Esophagus squamous epithelium (tissue), 5 donors: Measurements from ENCODE around the gene SKOR1. TPM values are rescaled to one million over a fixed set of nuclear protein-coding genes. Genes with fewer than 3 reads are reported as not detected.

ENCODE experiments used
- DNase-seq: peaks from one replicate; lab custom pipeline; 2025; lab: John Stamatoyannopoulos, UW
- H3K27ac ChIP-seq, 4 donors: fragments of 200-600 bp; sonication (generic); one replicate each; pipeline ENCODE4 v1.5.1; 2016 to 2019; ENCODE audit warnings: mild to moderate bottlenecking in 1 of 4
- H3K27me3 ChIP-seq, 4 donors: fragments of 200-600 bp; sonication (generic); 1 replicate in 3 of 4; 2 replicates in 1 of 4; pipeline versions ENCODE4 v1.5.1 to v1.6.0; 2017 to 2021; ENCODE audit warnings: antibody characterized with exemption in 1 of 4
- H3K36me3 ChIP-seq, 3 donors: fragments of 200-600 bp; sonication (generic); one replicate each; pipeline ENCODE4 v1.5.1; 2016 to 2019
- H3K4me1 ChIP-seq, 3 donors: fragments of 200-600 bp; sonication (generic); one replicate each; pipeline ENCODE4 v1.5.1; 2017 to 2019
- H3K4me3 ChIP-seq, 4 donors: fragments of 200-600 bp; sonication (generic); 1 replicate in 3 of 4; 2 replicates in 1 of 4; pipeline ENCODE4 v1.5.1; 2016 to 2019; ENCODE audit warnings: mild to moderate bottlenecking in 2 of 4, moderate library complexity in 1 of 4
- H3K9me3 ChIP-seq, 3 donors: fragments of 200-600 bp; sonication (generic); one replicate each; pipeline ENCODE4 v1.5.1; 2016 to 2019
- CTCF ChIP-seq, 6 experiments: fragments of 450-650 bp in 4 of 6; fragments of 200-600 bp in 2 of 6; sonication (generic) in 2 of 6; IDR thresholded peaks; one replicate each; pipeline ENCODE4 v1.5.1; 2016 to 2019; ENCODE audit warnings: antibody characterized with exemption in 6 of 6, mild to moderate bottlenecking in 4 of 6, moderate library complexity in 4 of 6
- POLR2A ChIP-seq, 4 donors: fragments of 450-650 bp; IDR thresholded peaks; one replicate each; pipeline ENCODE4 v1.6.1; 2017; ENCODE audit warnings: antibody characterized with exemption in 4 of 4, mild to moderate bottlenecking in 4 of 4, moderate library complexity in 3 of 4
- WGBS, 2 donors: methylation state at CpG; one replicate each; pipeline ENCODE4 v1.1.5; 2018; 5-methylcytosine and 5-hydroxymethylcytosine counted together
- intact Hi-C: fragments of 100-400 bp; cut with DNase I; formaldehyde crosslinking; loops from one replicate; pipeline ENCODE4 v1.15.0; 2022
- total RNA-seq, 4 donors: library from RNA; depleted of rRNA; stranded (reverse); fragments of >200 nt; gene quantifications; one replicate each; pipeline ENCODE4 v1.1.0, GENCODE V29; 2016
- donor health status: DM: yes; HTN: yes; CAD: no.

SKOR1 gene
- total RNA-seq, 4 donors from 2014 or later = 0.09 to 0.76 (median 0.28) TPM

GRCh38 chr15:67818464-67818863 is 6.8 kb upstream of the SKOR1 start:
- no peak overlapping the region for H3K4me3 ChIP-seq
- WGBS, 2 donors = 77 to 78% methylated on average over 3 of the region's 3 CpGs
- H3K9me3 ChIP-seq = peaks cover 0 to 8% (median 0%) of the 10 kb centered on the region in 3 donors
- H3K27me3 ChIP-seq = peaks cover 20 to 80% (median 32%) of the 10 kb centered on the region in 4 donors
- H3K4me1 ChIP-seq = peaks cover 0 to 39% (median 18%) of the 10 kb centered on the region in 3 donors
- intact Hi-C loops = no loop called here
- TF ChIP-seq POLR2A (IDR thresholded peaks at IDR 0.05) (no peak), CTCF (IDR thresholded peaks at IDR 0.05) (no peak)
- no peak overlapping the region for H3K27ac ChIP-seq
- peaks cover 0 to 9% (median 0%) of the 10 kb centered on the region in 3 donors for H3K36me3 ChIP-seq
- DNase-seq = no peak

- Histone ChIP-seq H3K4me1 (peaks cover 0 to 51% (median 24%) of the 10 kb centered on the region in 3 donors), H3K27me3 (peaks cover 28 to 92% (median 39%) of the 10 kb centered on the region in 4 donors), H3K36me3 (peaks cover 0 to 8% (median 0%) of the 10 kb centered on the region in 3 donors), H3K27ac (no peak overlapping the region), H3K4me3 (no peak overlapping the region), H3K9me3 (peaks cover 0 to 8% (median 0%) of the 10 kb centered on the region in 3 donors)
- no peak for DNase-seq
- intact Hi-C loops = no loop called here
- WGBS, 2 donors = 12 to 20% methylated on average over 3 to 8 of the region's 19 CpGs
- no peak for TF ChIP-seq POLR2A (IDR thresholded peaks at IDR 0.05)
- no peak for TF ChIP-seq CTCF (IDR thresholded peaks at IDR 0.05)
Measured at GRCh38 chr15:67819636-67820035, 5.7 kb upstream of the SKOR1 start.

DNA sequence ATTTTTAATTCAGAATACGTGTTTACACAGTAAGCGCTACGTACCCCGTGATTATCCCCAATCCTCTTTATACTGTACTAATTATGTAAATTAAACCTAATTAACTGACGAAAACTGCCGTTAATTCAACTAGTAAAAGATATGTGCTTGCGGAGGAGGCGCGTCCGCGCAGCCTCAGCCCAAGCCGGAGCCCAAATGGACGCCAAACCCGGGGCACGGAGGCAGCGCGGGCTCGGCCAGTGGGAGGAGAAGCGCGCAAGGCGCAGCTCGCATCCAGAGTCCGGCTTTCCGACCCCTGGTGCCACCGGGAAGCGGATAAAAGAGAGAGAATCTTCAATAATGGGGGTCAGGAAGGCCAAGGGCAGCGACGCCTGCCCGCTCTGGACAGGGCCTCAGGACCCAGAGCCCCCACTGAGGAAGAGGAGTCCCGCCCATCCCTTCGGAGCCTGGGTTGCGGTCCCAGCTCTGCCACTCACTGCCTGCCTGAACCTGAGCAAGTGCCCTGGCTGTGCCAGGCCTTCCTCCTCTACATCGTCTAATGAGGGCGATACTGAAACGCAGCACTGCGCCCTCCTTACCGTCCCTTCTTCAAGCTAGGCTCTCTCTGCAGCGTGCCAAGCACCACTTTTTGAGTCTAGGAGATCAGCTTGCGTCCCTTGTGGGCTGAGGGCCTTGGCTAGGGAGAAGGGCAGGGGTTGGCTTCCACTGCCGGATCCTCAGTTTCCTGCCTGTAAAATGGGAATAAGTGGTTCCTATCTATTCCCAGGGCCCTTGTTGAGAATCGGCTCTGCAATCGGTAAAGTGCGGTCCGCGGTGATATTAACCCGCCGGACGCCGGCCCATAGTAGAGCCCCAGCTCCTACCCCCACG is 5.0 kb upstream of the SKOR1 start:
- peaks cover 0 to 7% (median 0%) of the 10 kb centered on the region in 3 donors for H3K9me3 ChIP-seq

GRCh38 chr15:67820992-67821783 is 4.1 kb upstream of the SKOR1 start:
- no peak for TF ChIP-seq CTCF (IDR thresholded peaks at IDR 0.05)
- no peak for TF ChIP-seq POLR2A (IDR thresholded peaks at IDR 0.05)
- Histone ChIP-seq H3K27me3 (peaks cover 36 to 95% (median 50%) of the 10 kb centered on the region in 4 donors), H3K27ac (no peak overlapping the region), H3K4me3 (no peak overlapping the region), H3K36me3 (no peaks in the 10 kb centered on the region), H3K9me3 (no peaks in the 10 kb centered on the region), H3K4me1 (peaks cover 7 to 66% (median 37%) of the 10 kb centered on the region in 3 donors)
- intact Hi-C loops = no loop called here
- no peak for DNase-seq
- 9 to 10% methylated on average over 17 to 32 of the region's 39 CpGs for WGBS, 2 donors

More for the DNA sequence above, 5.0 kb upstream of the SKOR1 start:
- Histone ChIP-seq H3K4me1 (peaks cover under 1 to 58% (median 29%) of the 10 kb centered on the region in 3 donors), H3K4me3 (no peak overlapping the region), H3K36me3 (peaks cover 0 to 1% (median 0%) of the 10 kb centered on the region in 3 donors), H3K27ac (no peak overlapping the region), H3K27me3 (peaks cover 29 to 95% (median 42%) of the 10 kb centered on the region in 4 donors)
- intact Hi-C loops = no loop called here
- TF ChIP-seq POLR2A (IDR thresholded peaks at IDR 0.05) = no peak
- TF ChIP-seq CTCF (IDR thresholded peaks at IDR 0.05) = no peak
- no peak for DNase-seq
- 12 to 29% methylated on average over 26 to 31 of the region's 50 CpGs for WGBS, 2 donors
